HCT116 (cell line): Measurements from ENCODE around the gene TNFRSF14. TPM values are rescaled to one million over a fixed set of nuclear protein-coding genes. Genes with fewer than 3 reads are reported as not detected.

ENCODE experiments used
- ATAC-seq: fragments of 200-7000 bp; cut with Tn5 transposase; 2 replicates; pipeline ENCODE4 v1.9.1; 2020; ENCODE audit warnings: mild to moderate bottlenecking, moderate library complexity
- BruUV-seq: library from RNA; stranded (reverse); fragments of 400-500 nt; replicated peaks from 2 replicates; lab custom pipeline; 2021; lab: Mats Ljungman, UMichigan
- CTCF ChIA-PET: fragments of 300-600 bp; sonication (Branson Sonifier 250); formaldehyde crosslinking; loops from one replicate; lab custom pipeline; 2021; ENCODE audit warnings: antibody characterized with exemption; lab: Charles Lee
- POLR2A ChIA-PET: fragments of 300-600, 350-600 bp; sonication (Branson Sonifier 250); formaldehyde crosslinking; loops from one replicate; lab custom pipeline; 2021; ENCODE audit warnings: antibody characterized with exemption; lab: Charles Lee
- RAD21 ChIA-PET, 2 experiments: fragments of 300-600 bp; sonication (Branson Sonifier 250); formaldehyde crosslinking; loops; one replicate each; lab custom pipeline; 2023; ENCODE audit warnings: low total read pairs in 2 of 2; ENCODE audit not compliant: uncharacterized antibody in 2 of 2, unreplicated experiment in 2 of 2, low non-redundant PET in 1 of 2; lab: Charles Lee
- DNase-seq: peaks from one replicate; pipeline ENCODE4 v3.0.0-alpha.2; 2010; ENCODE audit warnings: low read depth, low spot score
- H2AFZ ChIP-seq: fragments of 200-600 bp; shearing (Covaris generic), sonication (generic); 2 replicates; pipeline ENCODE4 v1.6.1; 2017; ENCODE audit warnings: low read depth, mixed run types, mixed read lengths, antibody characterized with exemption, low read length; ENCODE audit not compliant: poor library complexity, severe bottlenecking
- H3K27ac ChIP-seq: 2 replicates; pipeline ENCODE4 v1.5.1; 2012; ENCODE audit warnings: low read depth, low read length
- H3K27me3 ChIP-seq: fragments of 200-600 bp; sonication (generic); 2 replicates; pipeline ENCODE4 v1.6.1; 2016; ENCODE audit warnings: mixed run types, low read length, mixed read lengths; ENCODE audit not compliant: insufficient read depth
- H3K36me3 ChIP-seq, 2 experiments: fragments of 200-500 bp in 1 of 2; fragments of 200-600 bp in 1 of 2; sonication (Bioruptor generic) in 1 of 2; sonication (generic) in 1 of 2; 2 replicates each; pipeline versions ENCODE4 v1.5.1 to v1.6.1; 2014 to 2016; ENCODE audit warnings: low read length in 2 of 2, inconsistent platforms in 1 of 2, mixed read lengths in 1 of 2, mixed run types in 1 of 2; ENCODE audit not compliant: insufficient read depth in 2 of 2, control insufficient read depth in 1 of 2
- H3K4me1 ChIP-seq, 2 experiments: fragments of 200-600 bp in 1 of 2; sonication (generic) in 1 of 2; 2 replicates each; pipeline versions ENCODE4 v1.5.1 to v1.6.1; 2012 to 2017; ENCODE audit warnings: low read length in 2 of 2, inconsistent platforms in 1 of 2, mild to moderate bottlenecking in 1 of 2, mixed read lengths in 1 of 2, mixed run types in 1 of 2, moderate library complexity in 1 of 2; ENCODE audit not compliant: insufficient read depth in 2 of 2, control insufficient read depth in 1 of 2
- H3K4me2 ChIP-seq: fragments of 200-600 bp; sonication (generic); 2 replicates; pipeline ENCODE4 v1.6.1; 2017; ENCODE audit warnings: mixed run types, low read length, mixed read lengths
- H3K4me3 ChIP-seq, 2 experiments: fragments of 200-600 bp in 1 of 2; sonication (generic) in 1 of 2; replicated peaks in 1 of 2; 2 replicates each; pipeline ENCODE4 v1.5.1; 2011 to 2016; ENCODE audit warnings: low read length in 2 of 2, control low read depth in 1 of 2, low read depth in 1 of 2, mild to moderate bottlenecking in 1 of 2, mixed read lengths in 1 of 2, mixed run types in 1 of 2
- H3K79me2 ChIP-seq: fragments of 200-600 bp; sonication (generic); 2 replicates; pipeline ENCODE4 v1.6.1; 2017; ENCODE audit warnings: mild to moderate bottlenecking, mixed run types, low read length, moderate library complexity, mixed read lengths; ENCODE audit not compliant: insufficient read depth
- H3K9ac ChIP-seq: fragments of 200-600 bp; sonication (generic); 2 replicates; pipeline ENCODE4 v1.6.1; 2016; ENCODE audit warnings: low read length, mixed read lengths
- H3K9me2 ChIP-seq: fragments of 200-600 bp; sonication (generic), shearing (Covaris generic); 2 replicates; pipeline ENCODE4 v1.6.1; 2017; ENCODE audit warnings: mixed run types, mild to moderate bottlenecking, moderate library complexity; ENCODE audit not compliant: insufficient read depth
- H3K9me3 ChIP-seq, 2 experiments: fragments of 200-500 bp in 1 of 2; fragments of 200-600 bp in 1 of 2; sonication (Bioruptor generic) in 1 of 2; sonication (generic) in 1 of 2; 2 replicates each; pipeline ENCODE4 v1.6.1; 2014 to 2017; ENCODE audit warnings: low read length in 2 of 2, mixed read lengths in 2 of 2, inconsistent platforms in 1 of 2, low read depth in 1 of 2, mild to moderate bottlenecking in 1 of 2, mixed run types in 1 of 2, moderate library complexity in 1 of 2; ENCODE audit not compliant: control insufficient read depth in 1 of 2, insufficient read depth in 1 of 2
- H4K20me1 ChIP-seq: fragments of 200-600 bp; sonication (generic), shearing (Covaris generic); 2 replicates; pipeline ENCODE4 v1.6.1; 2017; ENCODE audit warnings: mixed run types, mild to moderate bottlenecking, moderate library complexity; ENCODE audit not compliant: insufficient read depth
- CBX3 ChIP-seq: IDR thresholded peaks from 2 replicates; pipeline ENCODE4 v1.6.1; 2012; ENCODE audit warnings: low read depth
- FOSL1 ChIP-seq: IDR thresholded peaks from 2 replicates; pipeline ENCODE4 v1.6.1; 2012; ENCODE audit warnings: low read depth
- ZFX ChIP-seq: fragments of 450-650 bp; IDR thresholded peaks from 2 replicates; pipeline ENCODE4 v1.6.1; 2017
- intact Hi-C: fragments of 100-400 bp; cut with micrococcal nuclease; formaldehyde crosslinking; loops from 2 replicates; pipeline ENCODE4 v1.10.0; 2022
- total RNA-seq: library from RNA; stranded (reverse); gene quantifications from one replicate; pipeline ENCODE4 v1.2.1, GENCODE V29; 2021; ENCODE audit not compliant: unreplicated experiment
- TF ChIP-seq, protein P1 (sequence below): IDR thresholded peaks from 2 replicates; pipeline ENCODE4 v1.6.1; 2011; ENCODE audit warnings: mild to moderate bottlenecking, low read length, moderate library complexity; ENCODE audit not compliant: insufficient replicate concordance; ENCODE audit errors: extremely low read depth

The TNFRSF14 gene
- total RNA-seq, 1 experiment from 2014 or later: 0.66 TPM

DNA sequence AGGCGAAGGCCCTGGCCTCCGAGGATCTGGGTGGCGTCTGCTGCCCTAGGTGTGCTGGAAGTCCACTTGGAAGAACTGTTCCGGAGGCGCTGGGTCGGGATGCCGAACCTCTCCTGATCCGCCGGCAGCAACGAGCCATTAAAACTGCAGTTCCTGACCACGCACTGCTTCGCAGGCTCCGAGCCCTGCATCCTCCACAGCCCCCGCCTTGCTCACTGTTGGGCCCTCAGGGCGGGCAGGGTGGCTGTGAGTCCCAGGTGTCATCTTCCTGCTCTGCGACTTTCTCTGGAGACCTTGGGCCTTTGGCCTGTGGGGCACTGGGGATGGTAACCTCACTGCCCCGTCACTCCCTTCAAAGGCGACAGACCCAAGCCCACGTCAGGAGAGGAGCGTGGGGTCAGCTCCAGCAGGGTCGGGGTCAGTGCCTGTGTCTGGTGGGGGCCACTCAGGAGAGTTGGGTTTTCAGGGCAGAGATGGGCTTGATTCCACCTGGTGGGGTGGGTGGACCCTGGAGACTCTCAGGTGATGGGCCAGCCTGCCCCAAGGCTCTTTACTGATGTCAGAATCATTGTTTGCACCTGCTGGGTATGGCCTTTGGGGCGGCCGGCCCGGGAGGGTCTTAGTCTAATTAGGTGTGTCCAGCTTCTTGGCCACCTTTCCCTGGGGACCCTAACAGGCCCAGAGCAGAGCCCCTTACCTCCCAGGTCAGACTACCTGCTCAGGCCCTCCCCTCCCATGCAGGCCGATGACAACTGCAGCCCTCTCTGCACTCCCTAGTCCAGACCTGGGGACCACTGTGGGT is 33.5 kb downstream of the TNFRSF14 start:
- intact Hi-C loops: loop anchor here (10.0 kb wide), 1 partner anchor 1015 kb away; no protein-coding TSS in a partner anchor
- DNase-seq (no peak), ATAC-seq (no peak)
- no peaks in the 10 kb centered on the region for H3K36me3 ChIP-seq
- H3K9ac ChIP-seq: no peak overlapping the region
- H3K9me2 ChIP-seq: no peaks in the 10 kb centered on the region
- no peaks in the 10 kb centered on the region; the same call in 1 of the 2 replicates for H3K79me2 ChIP-seq
- ChIA-PET POLR2A (no interaction called here), RAD21 (no interaction called here), CTCF (no interaction called here)
- H3K4me3 ChIP-seq: no peak overlapping the region
- BruUV-seq: no TSS peak
- H3K27me3 ChIP-seq: no peaks in the 10 kb centered on the region
- no peaks in the 10 kb centered on the region for H4K20me1 ChIP-seq
- H2AFZ ChIP-seq: no peak overlapping the region
- H3K9me3 ChIP-seq: no peaks in the 10 kb centered on the region
- TF ChIP-seq FOSL1 (no peak), CBX3 (no peak), ZFX (no peak)
- TF ChIP-seq, protein P1, sequence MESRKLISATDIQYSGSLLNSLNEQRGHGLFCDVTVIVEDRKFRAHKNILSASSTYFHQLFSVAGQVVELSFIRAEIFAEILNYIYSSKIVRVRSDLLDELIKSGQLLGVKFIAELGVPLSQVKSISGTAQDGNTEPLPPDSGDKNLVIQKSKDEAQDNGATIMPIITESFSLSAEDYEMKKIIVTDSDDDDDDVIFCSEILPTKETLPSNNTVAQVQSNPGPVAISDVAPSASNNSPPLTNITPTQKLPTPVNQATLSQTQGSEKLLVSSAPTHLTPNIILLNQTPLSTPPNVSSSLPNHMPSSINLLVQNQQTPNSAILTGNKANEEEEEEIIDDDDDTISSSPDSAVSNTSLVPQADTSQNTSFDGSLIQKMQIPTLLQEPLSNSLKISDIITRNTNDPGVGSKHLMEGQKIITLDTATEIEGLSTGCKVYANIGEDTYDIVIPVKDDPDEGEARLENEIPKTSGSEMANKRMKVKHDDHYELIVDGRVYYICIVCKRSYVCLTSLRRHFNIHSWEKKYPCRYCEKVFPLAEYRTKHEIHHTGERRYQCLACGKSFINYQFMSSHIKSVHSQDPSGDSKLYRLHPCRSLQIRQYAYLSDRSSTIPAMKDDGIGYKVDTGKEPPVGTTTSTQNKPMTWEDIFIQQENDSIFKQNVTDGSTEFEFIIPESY: no peak
- H3K27ac ChIP-seq: no peak overlapping the region
- no peak overlapping the region for H3K4me2 ChIP-seq
- H3K4me1 ChIP-seq: peaks cover 4 to 18% of the 10 kb centered on the region in 2 experiments; a peak in 2 of 4 replicates
